Mucosa of gallbladder (tissue), 1 donor: ENCODE measurements around the gene LRP8. TPM values are rescaled to one million over a fixed set of nuclear protein-coding genes. Genes with fewer than 3 reads are reported as not detected.

Experiments
- DNase-seq: peaks from one replicate; pipeline ENCODE4 v3.0.0-alpha.2; 2020; ENCODE audit warnings: low spot score
- total RNA-seq: library from RNA; stranded (reverse); gene quantifications from one replicate; pipeline ENCODE4 v1.2.1, GENCODE V29; 2021
- donor health status: DM: no; HTN: no; CAD: no.

The LRP8 gene
- total RNA-seq, 1 donor from 2014 or later = 3.5 TPM

DNA sequence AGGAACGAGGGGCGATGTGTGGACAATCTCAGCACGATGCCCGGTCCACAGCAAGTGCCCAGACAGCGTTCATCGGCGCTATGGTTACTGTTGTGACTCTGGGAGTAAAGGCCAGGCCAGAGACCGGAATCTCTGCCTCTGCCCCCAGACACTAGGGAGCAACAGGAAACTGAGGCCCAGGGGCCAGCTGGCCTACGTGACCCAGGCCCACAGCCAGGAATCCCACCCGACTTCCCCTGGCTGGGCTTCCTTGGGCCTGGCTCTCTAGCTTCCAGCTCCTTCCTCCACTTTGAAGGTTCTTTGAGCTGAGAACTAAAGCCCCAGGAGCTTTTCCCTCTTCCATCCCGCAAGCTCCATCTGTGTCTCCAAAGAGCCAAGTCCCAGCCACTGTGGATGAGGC, 4.6 kb downstream of the LRP8 start:
- no peak for DNase-seq

DNA sequence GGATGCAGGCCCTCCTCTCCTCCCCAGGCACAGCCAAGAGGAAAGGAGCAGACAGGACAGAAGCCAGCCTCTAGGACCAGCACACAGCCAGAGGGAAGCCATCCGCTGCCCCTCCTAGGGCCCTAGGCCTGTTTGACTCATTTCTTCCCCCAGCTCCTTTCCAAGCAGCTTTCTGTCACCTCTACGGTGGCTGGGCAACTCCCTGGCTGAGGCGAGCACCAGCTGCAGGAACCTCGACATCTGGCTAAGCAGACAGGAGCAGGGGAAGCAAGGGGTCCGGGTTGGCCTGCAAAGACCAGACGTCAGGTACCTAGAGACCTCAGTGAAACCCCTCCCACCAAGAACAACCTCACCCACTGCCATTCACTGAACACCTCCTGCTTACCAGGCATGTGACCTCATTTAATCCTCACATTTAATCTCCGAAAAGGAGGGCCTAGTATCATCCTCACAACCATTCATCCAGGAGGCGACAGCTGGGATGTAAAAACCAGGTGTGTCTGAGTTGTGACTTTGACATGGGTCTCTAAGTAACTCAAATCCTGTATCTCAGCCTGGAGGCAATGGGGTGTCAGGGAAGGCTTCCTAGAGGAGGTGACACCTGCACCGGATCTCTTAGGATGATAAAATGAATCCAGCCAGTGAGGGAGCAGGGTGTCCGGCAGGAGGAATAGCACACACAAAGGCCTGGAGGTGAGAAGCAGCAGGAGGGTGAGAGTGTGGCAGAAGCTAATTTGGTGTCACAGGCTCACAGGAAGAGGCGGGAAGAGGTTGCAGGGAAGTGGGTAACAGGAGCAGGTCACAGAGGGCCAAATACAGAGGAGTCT, 5.9 kb downstream of the LRP8 start:
- no peak for DNase-seq

DNA sequence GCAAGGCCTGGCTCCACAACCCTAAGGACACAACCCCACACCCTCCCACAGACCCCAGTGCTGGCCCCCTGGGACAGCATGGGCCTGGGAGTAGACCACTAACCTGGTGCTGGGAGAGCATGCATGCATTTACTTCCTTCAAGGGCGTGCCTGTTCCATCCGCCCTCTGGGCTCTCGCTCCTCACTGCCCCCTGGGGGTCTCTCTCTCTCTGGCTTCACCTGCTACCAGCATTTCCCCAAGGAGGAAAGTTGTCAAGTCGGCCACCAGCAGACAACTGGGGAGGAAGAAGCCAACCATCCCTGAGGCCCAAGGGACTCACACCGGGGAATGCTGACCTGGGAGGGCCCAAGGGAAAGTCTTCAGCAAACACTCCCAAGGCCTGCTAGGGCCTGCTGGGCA, 6.5 kb downstream of the LRP8 start:
- DNase-seq = no peak

DNA sequence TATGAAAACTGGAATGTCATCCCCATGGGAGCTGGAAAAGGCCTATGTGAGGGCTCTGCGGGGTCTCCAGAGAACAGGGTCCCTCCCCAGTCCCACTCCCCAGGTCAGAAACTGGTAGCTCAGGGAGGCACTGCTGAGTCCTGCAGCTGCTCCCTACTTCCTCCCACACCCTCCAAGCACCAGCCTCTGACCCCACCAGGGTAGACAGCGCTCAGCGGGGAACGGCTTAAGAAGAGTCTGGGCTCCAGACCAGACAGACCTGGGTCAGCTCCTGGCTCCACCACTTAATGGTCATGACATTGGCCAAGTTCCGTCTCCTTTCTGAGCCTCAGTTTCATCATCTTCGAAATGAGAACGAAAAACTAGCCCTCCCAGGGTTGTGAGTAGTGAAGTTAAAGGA, 7.2 kb downstream of the LRP8 start:
- no peak for DNase-seq

DNA sequence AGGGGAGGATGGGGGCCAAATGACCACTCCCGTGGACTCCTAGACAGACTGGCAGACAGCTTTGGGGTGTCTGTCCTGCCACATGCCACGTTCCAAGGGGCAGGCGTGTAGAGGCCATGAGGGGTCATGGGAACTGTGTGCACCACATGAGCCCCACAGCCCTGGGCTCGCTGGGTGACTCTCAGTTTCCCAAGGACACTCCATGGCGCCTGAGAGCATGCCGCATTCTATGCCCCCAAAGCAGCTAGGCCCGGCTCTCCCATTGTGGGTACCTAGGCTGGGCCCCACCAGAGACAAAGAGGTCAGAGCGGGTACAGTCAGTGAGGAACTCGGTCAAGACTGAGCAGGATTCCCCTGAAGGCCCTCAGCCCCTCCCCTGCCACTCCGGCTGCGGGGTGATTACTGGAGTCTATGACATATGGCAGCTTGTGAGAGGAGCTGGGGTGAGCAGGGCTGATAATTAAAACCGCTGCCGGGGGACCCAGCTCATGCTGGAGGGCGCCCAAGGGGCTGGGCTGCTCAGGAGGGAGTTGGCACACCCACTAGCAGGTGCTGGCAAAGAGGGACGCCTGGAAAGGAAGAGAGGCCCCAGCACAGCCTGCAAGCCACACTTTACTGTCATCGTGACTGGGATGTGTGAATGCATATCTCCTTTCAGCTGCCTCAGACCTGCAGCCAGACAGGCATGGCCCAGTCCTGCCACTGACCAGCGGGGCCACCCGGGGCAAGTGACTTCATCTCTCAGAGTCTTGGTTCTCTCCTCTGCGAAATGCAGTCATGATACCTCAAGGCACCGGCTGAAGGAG, 8.4 kb downstream of the LRP8 start:
- DNase-seq = no peak

DNA sequence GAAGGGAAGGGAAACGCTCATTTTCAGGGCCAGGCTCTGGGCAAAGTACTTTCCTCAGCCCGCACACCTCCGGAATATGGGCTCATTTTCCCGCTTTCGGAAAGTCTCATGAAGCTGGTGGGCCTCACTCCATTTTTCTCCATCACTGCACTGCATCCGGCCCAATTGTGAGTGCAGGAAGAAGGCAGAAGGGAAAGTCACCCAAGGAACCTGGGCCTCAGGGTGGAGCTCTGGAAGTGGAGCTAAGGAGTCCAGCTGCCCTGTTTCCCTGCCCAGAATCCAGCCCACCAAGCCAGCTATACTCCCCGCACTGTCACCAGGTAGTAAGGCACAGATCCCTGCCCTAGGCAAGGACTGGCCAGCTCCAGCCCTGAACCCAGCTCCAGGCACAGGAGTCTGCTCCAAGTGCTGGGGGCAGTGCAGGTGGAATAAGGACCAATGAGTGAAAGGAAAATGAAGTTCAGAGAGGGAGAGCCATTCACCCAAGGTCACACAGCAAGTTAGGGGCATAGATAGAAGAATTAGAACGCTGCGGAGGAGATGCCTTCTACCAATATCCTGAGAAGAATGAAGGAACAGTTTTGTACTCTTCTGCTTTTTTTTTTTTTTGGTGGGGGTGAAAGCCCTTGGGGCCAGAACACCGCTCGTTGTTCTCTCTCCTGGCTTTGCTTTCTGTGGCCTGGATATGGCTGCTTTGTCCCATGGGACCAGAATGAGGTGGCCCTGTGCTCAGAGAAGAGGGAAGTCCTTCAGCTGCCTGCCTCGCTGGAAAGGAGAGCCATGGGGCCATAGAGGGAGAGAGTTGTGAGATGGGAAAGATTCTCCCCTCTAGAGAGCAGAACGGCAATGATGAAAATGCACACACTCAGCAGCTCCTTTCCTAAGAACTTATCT, 10.0 kb downstream of the LRP8 start:
- DNase-seq = no peak

DNA sequence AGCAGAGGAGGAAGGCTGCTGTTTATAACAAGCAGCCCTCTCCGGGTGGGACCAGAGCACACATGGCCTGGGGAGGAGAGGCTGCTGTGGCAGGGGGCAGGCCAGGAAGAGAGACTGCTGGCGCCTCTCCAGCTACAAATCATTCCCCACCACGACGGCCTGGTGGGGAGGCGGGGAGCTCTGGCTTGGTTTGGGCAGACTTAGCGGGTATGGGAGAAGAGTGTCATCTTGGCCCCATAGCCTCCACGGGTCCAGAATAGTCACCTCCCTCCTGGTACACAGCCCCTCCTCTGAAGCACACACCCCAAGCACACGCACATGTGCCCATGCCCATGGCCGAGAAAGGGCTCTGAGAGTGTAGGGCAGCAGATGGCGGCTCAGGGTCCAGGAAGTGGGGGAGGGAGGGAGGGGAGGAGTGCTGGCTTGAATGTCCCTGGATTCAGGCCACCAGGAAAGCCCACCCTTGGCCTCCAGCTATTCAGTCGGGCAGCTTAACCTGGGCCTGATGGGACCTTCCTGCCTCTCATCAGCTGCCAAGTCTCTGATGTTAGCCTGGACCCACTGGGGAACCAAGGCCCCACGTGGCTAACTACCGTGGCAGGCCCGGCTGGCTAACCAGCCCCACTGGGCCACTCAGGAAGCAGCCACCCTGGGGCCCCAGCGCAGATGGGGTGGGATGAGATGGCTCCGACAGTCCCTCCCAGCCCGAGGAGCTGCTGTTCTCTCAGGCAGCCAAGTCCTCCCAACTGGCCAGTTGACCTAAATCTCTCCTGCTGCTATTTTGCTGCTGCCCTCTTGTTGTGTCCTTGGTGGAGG, 10.9 kb downstream of the LRP8 start:
- DNase-seq = no peak

DNA sequence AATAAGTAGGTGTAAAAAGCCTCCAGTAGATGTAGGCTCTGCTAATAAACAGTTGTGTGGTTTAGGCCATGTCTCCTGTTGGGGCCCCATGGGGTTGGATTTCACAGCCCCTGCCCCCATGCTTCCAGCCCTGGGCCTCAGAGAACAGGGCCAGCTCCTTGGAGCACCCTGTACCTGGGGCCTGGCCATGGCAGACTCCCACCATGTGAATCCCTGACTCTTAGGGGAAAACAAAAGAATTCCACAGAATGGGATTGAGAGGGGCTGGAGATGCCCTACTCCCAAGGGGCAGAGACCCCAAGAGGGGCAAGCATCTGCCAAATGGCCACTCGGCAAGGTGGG, 11.5 kb downstream of the LRP8 start:
- DNase-seq = no peak

DNA sequence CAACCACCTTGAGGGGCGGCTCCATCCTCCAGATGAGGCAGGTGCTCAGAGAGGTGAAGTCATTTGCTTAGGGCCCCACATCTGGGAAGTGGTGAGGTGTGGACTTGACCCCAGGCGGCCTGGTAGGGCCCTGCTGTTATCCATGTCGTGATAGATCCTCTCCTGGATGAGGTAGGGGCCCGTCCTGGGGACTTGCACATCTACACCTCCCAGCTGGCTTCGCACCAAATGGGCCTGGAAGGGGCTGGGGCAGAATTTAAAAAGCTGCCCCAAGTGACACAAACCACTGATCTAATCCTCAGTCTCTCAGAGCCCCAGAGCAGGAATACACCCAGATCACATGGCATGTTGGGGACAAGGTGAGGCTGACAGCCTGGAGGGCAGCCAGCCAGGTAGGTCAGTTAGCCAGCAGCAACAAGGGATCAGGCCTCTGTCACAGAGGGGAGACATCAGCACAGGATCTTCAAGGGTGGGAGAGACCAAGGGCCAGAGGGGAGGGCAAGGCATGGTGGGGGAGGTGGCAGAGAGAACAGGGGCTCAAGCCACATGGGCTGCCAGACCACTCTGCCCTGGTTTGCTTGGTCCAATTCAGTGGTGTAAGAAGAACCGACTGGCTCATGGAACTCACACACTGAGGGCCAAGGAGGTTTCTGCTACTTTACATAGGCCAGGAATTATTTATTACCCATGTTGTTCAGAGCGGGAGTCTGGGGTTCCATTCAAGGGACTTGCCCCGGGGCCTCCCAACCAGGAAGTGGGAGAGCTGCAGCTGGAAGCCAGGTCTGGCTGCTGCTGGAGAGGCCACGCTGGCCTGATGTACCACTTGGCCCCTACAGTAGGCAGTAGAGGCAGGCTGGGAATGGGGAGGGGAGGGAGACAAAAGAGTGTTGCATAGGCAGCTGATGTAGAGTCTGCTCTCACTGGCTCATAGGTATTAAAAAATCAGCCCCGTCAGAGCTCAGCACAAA, 12.1 kb downstream of the LRP8 start:
- DNase-seq = peak; percentile 39

DNA sequence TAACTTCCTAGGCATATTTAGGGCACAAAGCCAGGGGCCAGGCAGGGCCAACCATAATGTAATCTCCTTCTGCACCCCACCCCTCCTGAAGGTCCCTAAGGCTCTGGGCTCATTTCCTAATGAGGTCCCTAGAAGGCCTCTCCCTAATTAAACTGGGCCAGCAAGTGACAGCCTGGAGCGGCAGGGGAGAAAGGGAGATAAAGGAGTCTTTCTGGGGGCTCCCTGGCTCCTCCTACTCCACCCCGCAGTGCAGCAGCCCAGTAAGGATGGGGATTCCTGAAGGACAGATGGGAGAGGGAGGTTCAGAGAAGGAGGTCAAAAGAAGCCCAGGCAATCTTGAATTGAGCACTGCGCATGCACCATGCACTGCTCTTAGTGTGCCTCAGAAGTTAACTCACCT, 12.8 kb downstream of the LRP8 start:
- DNase-seq = no peak

DNA sequence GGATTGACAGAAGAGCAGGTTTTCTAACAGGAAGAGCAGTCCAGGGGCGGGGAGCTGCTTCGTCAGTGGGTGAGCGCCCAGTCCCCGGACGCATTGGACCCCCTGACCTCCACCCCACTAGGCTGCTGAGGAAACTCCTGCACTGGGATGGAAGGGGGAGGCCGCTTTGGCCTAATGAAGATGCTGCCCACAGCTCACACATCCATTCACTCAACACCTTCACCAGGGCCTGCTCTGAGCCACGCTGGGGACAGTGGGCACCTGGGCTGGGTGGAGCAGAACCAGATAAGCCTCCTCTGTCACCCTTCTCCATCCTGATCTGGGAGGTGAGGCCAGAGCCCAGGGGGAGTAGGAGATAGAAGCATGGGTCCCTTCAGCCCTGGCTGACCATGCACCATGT, 13.3 kb downstream of the LRP8 start:
- no peak for DNase-seq

DNA sequence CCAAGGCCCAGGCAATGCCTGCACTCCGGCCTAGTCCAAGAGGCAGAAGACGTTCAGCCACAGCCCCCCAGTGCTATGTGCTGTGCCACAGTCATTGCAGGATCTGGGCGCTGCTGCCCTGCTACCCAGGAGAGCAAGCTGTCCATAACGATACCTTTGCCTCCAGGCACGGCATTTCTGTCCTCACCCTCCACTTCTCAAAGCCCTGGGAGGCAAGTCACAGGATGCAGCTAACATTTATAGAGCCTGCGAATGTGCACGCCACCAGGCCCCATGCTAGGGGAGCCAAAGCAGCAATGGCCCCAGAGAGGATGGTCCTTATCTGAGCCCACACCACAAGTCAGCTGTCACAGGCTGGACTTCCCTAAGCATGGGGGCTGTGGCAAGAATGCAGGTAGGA, 13.8 kb downstream of the LRP8 start:
- no peak for DNase-seq

DNA sequence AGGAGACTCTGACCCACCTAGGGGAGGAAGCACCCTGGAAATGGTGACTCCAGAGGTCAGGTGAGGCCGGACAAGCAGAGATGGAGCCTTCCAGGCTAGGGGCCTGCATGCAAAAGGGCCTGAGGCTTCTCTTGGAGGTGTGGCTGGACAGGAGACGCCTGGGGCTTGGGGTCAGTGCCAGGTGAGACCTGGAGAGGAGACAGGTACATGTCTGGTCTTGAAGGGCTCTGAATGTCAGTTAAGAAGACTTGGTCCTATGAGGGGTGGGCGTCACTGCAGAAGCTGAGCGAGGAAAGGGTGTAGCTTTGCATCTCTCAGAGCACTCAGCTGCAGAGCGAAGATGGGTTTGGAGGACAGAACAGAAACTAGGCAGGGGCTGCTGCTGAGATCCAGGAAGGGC, 14.3 kb downstream of the LRP8 start:
- no peak for DNase-seq

DNA sequence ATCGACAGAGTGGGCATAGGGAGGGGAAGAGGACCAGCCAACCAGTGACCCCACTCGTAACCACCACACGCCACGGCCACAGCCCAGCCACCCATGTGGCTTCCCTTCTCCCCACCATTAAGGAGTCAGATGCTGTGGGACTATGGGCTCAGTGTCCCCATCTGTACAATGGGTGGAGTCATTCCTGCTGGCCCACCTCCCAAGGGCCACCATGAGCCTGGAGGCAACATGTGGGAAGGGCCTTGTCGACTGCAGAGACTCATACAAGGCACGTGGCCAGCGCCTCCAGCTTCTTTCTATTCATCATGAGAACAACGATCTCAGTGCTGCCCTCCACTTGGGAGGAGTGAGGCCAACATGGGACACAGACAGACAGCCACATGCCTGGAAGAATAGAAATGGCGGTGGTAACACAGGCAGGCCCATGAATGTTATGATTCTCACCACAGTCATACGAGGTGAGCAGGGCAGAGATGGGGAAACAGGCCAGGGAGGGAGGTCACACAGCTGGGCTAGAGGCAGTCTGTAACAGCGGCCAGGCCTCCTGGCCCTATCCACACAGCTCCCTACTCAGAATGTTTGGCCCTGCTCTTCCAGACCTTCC, 16.1 kb downstream of the LRP8 start:
- DNase-seq = no peak

DNA sequence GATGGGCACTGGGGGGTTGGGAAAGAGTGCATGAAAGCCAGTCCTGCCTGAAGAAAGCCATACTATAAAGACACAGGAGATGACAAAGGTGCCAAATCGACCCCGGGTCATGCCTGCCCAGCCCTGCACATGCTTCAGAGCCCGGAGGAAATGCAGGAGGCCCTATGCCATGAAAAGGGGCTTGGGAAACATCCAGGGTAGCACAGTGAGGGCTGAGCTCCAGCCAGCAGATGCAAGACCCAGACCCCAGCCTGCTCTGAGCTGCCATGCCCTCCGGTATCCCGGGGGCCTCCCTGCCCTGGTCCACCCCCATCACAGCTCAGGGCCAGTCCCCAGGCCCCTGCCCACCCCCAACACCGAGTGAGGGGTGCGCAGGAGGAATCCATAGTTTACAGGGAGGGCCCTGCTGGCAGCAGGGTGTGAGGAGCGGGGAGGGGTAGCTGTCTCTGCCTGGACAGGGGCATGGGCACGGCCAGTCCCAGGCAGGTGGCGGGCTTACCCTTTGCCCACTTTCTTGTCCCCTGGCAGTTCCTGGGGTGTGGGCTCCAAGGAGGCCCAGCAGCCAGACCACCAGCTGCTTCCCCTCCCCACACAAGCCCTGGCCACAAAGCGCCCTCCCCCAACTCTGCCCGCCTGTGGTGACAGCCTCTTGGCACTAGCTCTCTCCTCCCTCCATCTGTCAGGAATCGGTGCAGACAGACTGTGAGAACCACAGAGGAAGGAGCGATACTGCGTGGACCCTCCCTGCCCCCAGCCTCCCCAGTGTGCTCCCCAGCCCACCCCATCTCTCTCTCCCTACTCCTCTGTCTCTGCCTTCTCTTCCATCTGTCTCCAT, 16.8 kb downstream of the LRP8 start:
- no peak for DNase-seq

DNA sequence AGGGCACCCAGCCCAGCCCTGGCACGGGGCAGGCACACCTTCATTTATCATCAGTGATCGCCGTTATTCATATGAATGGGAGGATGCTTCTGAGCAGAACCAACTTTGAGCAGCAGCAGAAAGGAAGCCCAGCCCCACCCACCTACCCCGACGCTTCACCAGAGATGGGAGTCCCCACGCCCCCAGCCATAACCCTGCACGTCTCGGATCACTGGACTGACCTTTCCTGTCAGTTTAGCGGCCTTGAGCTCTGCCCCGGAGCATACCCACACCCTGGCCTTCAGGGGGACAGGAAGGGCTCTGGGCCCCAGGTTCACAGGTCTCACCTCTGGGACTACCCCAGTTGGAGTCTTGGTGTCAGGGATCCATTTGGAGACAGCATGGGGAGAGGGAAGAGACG, 18.1 kb downstream of the LRP8 start:
- no peak for DNase-seq

DNA sequence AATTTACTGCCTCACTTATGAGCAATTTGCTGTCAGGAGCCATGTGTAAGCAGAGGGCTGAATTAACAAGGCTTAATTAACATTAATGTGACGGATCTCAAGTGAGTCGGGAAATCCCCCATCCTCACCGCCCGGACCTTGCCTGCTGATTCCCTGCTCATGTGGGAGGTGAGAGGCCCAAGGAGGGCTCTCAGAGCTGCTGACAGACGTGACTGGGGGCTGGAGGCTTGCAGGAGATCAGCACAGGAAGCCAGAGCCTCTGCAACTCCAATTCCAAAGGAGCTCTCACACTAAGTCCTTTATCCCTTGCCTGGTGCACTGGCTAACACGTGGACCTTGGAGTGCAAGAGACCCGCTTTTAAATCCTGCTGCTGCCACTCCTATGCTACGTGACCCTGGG, 19.4 kb downstream of the LRP8 start:
- no peak for DNase-seq

DNA sequence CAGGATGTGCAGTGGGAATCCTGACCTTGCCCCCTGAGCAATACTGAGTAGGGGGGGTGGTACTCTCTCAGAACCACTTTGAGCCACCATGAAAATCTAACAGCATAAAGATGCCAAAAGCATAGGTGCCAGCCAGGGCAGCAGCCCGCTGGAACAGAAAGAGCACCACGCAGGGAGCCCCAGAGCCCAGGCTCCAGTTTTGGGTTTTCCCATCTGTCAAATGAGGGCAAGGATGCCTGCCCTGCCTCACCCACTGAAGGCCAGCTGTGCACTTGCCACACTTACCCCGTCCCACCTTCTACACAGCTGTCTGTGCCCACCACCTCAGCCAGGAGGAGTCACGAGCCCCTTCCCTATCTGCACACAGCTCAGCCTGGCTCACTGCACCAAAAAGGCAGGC, 20.8 kb downstream of the LRP8 start:
- DNase-seq = no peak

DNA sequence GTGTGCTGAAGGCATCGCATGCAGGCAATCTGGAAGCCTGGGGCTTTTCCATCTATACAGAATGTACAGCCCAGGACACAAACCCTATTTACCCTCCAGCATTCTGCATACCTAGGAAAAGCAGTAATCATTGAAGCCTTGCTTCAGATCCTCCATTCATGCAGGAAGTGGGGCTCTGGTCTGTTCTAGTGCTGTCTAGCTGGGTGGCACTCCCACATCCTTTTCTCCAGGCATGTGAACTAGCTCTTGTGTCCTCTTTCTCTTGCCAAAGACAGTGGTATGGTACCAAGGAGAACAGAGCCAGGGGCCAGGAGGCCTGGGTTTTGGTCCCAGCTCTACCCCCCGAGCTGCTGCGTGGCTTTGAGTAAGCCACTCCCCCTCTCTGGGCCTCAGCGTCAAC, 21.7 kb downstream of the LRP8 start:
- no peak for DNase-seq
